ENCODE results near the gene SGCE. TPM values are rescaled to one million over a fixed set of nuclear protein-coding genes. Genes with fewer than 3 reads are reported as not detected.

SGCE gene
- total RNA-seq, 1 donor from 2014 or later = 51.3 TPM

DNA sequence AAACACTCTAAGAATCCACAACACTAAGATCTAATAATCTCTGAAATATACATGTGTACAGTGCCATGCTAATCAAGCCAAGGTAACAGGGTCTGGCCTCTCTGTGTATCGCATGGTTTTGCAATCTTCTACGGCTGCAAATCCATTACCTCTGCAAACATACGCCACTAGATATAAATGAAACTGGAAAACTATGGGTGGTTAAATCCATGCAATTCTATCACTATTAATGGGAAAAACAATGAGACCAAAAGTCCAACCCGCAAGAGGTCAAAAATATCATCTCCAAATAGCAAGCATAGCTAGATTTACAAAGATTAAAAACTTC is 23.0 kb downstream of the SGCE start:
- H3K4me1 Mint-ChIP-seq = peaks cover 51% of the 10 kb centered on the region
- no peak overlapping the region for H3K4me3 Mint-ChIP-seq
- peak overlapping the region; percentile 41 for H3K27ac Mint-ChIP-seq
- no peaks in the 10 kb centered on the region for H3K27me3 Mint-ChIP-seq (ENCODE audit: low read depth)
- no peak for DNase-seq (ENCODE audit: low spot score in 2 of 2, unreplicated experiment in 2 of 2)
- peaks cover 5% of the 10 kb centered on the region for H3K36me3 Mint-ChIP-seq
- no peaks in the 10 kb centered on the region for H3K9me3 Mint-ChIP-seq
- TF ChIP-seq, protein P1, sequence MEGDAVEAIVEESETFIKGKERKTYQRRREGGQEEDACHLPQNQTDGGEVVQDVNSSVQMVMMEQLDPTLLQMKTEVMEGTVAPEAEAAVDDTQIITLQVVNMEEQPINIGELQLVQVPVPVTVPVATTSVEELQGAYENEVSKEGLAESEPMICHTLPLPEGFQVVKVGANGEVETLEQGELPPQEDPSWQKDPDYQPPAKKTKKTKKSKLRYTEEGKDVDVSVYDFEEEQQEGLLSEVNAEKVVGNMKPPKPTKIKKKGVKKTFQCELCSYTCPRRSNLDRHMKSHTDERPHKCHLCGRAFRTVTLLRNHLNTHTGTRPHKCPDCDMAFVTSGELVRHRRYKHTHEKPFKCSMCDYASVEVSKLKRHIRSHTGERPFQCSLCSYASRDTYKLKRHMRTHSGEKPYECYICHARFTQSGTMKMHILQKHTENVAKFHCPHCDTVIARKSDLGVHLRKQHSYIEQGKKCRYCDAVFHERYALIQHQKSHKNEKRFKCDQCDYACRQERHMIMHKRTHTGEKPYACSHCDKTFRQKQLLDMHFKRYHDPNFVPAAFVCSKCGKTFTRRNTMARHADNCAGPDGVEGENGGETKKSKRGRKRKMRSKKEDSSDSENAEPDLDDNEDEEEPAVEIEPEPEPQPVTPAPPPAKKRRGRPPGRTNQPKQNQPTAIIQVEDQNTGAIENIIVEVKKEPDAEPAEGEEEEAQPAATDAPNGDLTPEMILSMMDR (IDR thresholded peaks at IDR 0.05; ENCODE audit: unreplicated experiment) = no peak

DNA sequence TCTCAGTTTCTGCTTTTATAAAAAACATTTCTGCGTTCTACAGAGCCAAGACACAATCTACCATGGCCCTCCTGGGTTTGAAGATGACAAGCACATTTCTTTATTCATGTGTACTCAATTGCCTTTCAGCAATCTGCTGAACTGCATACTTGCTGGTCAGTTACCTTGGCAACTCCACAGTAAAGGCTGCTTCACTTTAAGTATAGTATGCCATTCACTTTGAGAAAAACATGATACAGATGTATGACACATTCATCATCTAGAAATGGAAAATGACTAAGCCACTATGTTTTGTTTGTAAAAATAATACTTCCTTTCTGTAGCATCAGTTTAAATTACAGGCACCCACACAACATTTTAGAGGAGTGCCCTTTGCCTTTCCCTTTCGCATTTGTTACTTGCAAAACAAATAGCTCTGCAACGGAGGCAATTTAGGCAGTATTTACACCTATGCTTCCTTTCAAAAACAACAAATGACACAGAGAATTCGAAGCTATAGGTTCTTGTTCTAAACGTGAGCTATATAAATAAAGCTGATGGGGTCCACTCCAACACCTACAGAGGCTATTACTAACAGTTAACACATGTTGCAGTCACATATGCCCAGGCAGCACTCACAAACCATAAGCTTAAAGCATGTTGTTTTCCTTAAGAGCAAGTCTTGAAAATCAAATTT is 23.5 kb downstream of the SGCE start:
- H3K36me3 Mint-ChIP-seq = peaks cover 1% of the 10 kb centered on the region
- TF ChIP-seq, protein P1 (IDR thresholded peaks at IDR 0.05; ENCODE audit: unreplicated experiment) = no peak
- DNase-seq (ENCODE audit: low spot score in 2 of 2, unreplicated experiment in 2 of 2) = no peak
- H3K4me1 Mint-ChIP-seq = peaks cover 51% of the 10 kb centered on the region
- H3K9me3 Mint-ChIP-seq = no peaks in the 10 kb centered on the region
- H3K27me3 Mint-ChIP-seq (ENCODE audit: low read depth) = no peaks in the 10 kb centered on the region
- no peak overlapping the region for H3K4me3 Mint-ChIP-seq
- peak overlapping the region; percentile 14 for H3K27ac Mint-ChIP-seq

DNA sequence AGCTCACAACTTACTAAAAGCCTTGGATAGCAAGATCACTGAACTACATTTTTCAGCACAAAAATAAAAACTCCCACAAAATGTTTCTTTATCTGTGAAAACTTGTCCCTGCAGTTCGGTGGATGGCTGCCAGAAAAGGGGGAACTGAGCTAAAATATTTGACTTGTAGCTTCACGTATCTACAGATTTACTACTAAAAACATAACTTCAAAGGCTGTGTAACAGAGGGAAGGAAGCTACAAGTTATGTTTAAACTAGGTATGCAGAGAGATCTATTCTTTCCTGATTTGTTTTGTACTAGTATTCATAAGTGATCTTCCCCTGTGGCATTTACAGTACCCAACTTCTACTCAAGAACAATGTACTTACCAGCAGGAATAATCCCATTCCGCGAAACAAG is 25.1 kb downstream of the SGCE start:
- H3K4me3 Mint-ChIP-seq = peak overlapping the region; percentile 2
- H3K27ac Mint-ChIP-seq = peak overlapping the region; percentile 80
- no peaks in the 10 kb centered on the region for H3K36me3 Mint-ChIP-seq
- DNase-seq (ENCODE audit: low spot score in 2 of 2, unreplicated experiment in 2 of 2) = peak in 1 of 2 experiments; percentile 44
- H3K9me3 Mint-ChIP-seq = no peaks in the 10 kb centered on the region
- TF ChIP-seq, protein P1 (IDR thresholded peaks at IDR 0.05; ENCODE audit: unreplicated experiment) = no peak
- peaks cover 46% of the 10 kb centered on the region for H3K4me1 Mint-ChIP-seq
- no peaks in the 10 kb centered on the region for H3K27me3 Mint-ChIP-seq (ENCODE audit: low read depth)

DNA sequence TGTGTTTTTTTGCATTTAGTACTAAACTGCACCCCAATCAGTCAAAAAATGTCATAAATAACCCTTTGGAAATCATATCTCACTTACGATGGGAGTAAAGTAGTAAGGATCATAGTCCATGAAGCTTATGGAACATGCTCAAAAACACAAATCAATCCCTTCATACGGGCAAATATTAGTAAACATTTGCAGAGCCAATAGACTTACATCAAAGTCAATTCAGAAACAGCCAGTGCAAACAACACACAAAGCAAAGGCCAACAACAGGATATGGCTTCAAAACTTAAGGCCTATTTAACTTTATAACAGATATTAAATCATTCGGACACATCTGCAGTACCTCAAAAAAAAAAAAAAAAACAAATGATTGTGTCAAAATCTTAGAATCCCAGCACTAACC is 32.1 kb downstream of the SGCE start:
- DNase-seq (ENCODE audit: low spot score in 2 of 2, unreplicated experiment in 2 of 2) = no peak
- no peaks in the 10 kb centered on the region for H3K9me3 Mint-ChIP-seq
- no peaks in the 10 kb centered on the region for H3K27me3 Mint-ChIP-seq (ENCODE audit: low read depth)
- H3K36me3 Mint-ChIP-seq = peaks cover 10% of the 10 kb centered on the region
- H3K27ac Mint-ChIP-seq = no peak overlapping the region
- TF ChIP-seq, protein P1 (IDR thresholded peaks at IDR 0.05; ENCODE audit: unreplicated experiment) = no peak
- H3K4me3 Mint-ChIP-seq = no peak overlapping the region
- peaks cover 4% of the 10 kb centered on the region for H3K4me1 Mint-ChIP-seq

DNA sequence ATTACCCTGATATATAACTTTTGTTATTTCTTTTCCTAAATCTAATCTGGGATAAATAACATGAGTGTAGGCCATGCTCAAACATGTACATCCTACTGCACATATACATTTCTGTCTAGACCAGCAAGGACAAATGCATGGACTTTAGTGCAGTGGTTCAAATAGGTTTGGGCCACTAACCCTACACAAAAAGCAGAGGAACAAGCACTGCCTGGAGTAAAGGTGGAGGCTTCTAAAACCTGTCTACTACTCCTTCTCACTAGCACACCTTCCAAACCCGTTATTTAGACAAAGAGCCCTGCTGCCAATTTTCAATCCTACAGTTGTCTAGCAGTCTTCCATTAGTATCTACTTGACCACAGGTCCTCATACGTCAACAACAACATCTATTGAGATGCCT is 34.8 kb downstream of the SGCE start:
- H3K4me3 Mint-ChIP-seq = no peak overlapping the region
- H3K36me3 Mint-ChIP-seq = peaks cover 10% of the 10 kb centered on the region
- H3K27me3 Mint-ChIP-seq (ENCODE audit: low read depth) = no peaks in the 10 kb centered on the region
- H3K9me3 Mint-ChIP-seq = no peaks in the 10 kb centered on the region
- H3K27ac Mint-ChIP-seq = no peak overlapping the region
- TF ChIP-seq, protein P1 (IDR thresholded peaks at IDR 0.05; ENCODE audit: unreplicated experiment) = no peak
- no peak for DNase-seq (ENCODE audit: low spot score in 2 of 2, unreplicated experiment in 2 of 2)
- H3K4me1 Mint-ChIP-seq = peaks cover 4% of the 10 kb centered on the region

DNA sequence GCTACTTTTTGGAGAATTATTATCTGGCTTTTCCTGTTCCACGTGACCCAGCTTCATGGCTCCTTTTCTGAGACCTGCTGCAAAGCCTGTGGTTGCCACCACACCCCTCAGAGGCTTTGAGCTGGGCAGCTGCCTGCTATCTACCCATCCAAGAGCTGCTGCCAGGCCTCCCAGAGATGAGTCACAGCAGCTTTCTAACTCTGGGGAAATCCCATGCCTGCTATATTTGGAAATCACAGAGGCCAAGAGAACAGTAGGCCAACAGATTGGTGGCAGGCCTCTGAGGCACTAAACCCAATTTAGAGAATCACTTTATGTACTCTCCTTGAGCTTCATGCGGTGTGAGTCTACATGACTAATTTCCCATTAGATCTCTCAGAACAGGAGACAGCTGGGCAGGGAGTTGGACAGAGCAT is 35.2 kb downstream of the SGCE start:
- peaks cover 11% of the 10 kb centered on the region for H3K36me3 Mint-ChIP-seq
- no peaks in the 10 kb centered on the region for H3K9me3 Mint-ChIP-seq
- DNase-seq (ENCODE audit: low spot score in 2 of 2, unreplicated experiment in 2 of 2) = no peak
- peaks cover 4% of the 10 kb centered on the region for H3K4me1 Mint-ChIP-seq
- H3K27ac Mint-ChIP-seq = no peak overlapping the region
- no peaks in the 10 kb centered on the region for H3K27me3 Mint-ChIP-seq (ENCODE audit: low read depth)
- H3K4me3 Mint-ChIP-seq = no peak overlapping the region
- TF ChIP-seq, protein P1 (IDR thresholded peaks at IDR 0.05; ENCODE audit: unreplicated experiment) = no peak

All from mesothelial cell of epicardium (in vitro differentiated cells).